Right atrium auricular region (tissue), 2 donors: ENCODE data around the gene ZBTB20. TPM values are rescaled to one million over a fixed set of nuclear protein-coding genes. Genes with fewer than 3 reads are reported as not detected.

Source experiments
- DNase-seq: peaks from one replicate; pipeline ENCODE4 v3.0.0-alpha.2; 2019; ENCODE audit warnings: low spot score
- H3K27ac ChIP-seq, 2 donors: fragments of 200-600 bp; sonication (generic); 1 replicate in 1 of 2; 2 replicates in 1 of 2; pipeline ENCODE4 v1.5.1; 2016 to 2019
- H3K27me3 ChIP-seq, 2 donors: fragments of 200-600 bp; sonication (generic); one replicate each; pipeline versions ENCODE4 v1.5.1 to v1.6.0; 2017 to 2019
- H3K36me3 ChIP-seq: fragments of 200-600 bp; sonication (generic); one replicate; pipeline ENCODE4 v1.5.1; 2016
- H3K4me1 ChIP-seq, 2 donors: fragments of 200-600 bp; sonication (generic); one replicate each; pipeline versions ENCODE4 v1.5.1 to v1.6.0; 2017 to 2019
- H3K4me3 ChIP-seq, 2 donors: fragments of 200-600 bp; sonication (generic); 1 replicate in 1 of 2; 2 replicates in 1 of 2; pipeline ENCODE4 v1.5.1; 2017 to 2019; ENCODE audit warnings: mild to moderate bottlenecking in 1 of 2, moderate library complexity in 1 of 2
- H3K9me3 ChIP-seq, 2 donors: fragments of 200-600 bp; sonication (generic); one replicate each; pipeline ENCODE4 v1.5.1; 2019
- CTCF ChIP-seq, 2 donors: fragments of 200-600 bp; sonication (generic); IDR thresholded peaks; one replicate each; pipeline ENCODE4 v1.5.1; 2019; ENCODE audit warnings: antibody characterized with exemption in 2 of 2
- total RNA-seq, 2 donors: library from RNA; depleted of rRNA; stranded (reverse); fragments of >200 nt; gene quantifications; one replicate each; pipeline ENCODE4 v1.1.0, GENCODE V29; 2016

The ZBTB20 gene
- total RNA-seq, 2 donors from 2014 or later: 84.6 to 90.8 TPM

GRCh38 chr3:115098354-115099073 lies 48.6 kb downstream of the ZBTB20 start:
- Histone ChIP-seq H3K36me3 (no peaks in the 10 kb centered on the region), H3K4me1 (peaks cover 0 to 60% of the 10 kb centered on the region in 2 donors), H3K9me3 (no peaks in the 10 kb centered on the region), H3K27ac (peak overlapping the region; percentile 49 to 72), H3K4me3 (peak overlapping the region in 1 of 2 donors; percentile 46), H3K27me3 (no peaks in the 10 kb centered on the region)
- TF ChIP-seq CTCF (IDR thresholded peaks at IDR 0.05): no peak
- no peak for DNase-seq

GRCh38 chr3:115095236-115095635 lies 51.9 kb downstream of the ZBTB20 start:
- H3K4me3 ChIP-seq: no peak overlapping the region
- DNase-seq: no peak
- no peak for TF ChIP-seq CTCF (IDR thresholded peaks at IDR 0.05)
- H3K4me1 ChIP-seq: peaks cover 0 to 64% of the 10 kb centered on the region in 2 donors
- H3K36me3 ChIP-seq: no peaks in the 10 kb centered on the region
- H3K27ac ChIP-seq: no peak overlapping the region
- H3K27me3 ChIP-seq: no peaks in the 10 kb centered on the region
- no peaks in the 10 kb centered on the region for H3K9me3 ChIP-seq

GRCh38 chr3:115092220-115092791 lies 54.8 kb downstream of the ZBTB20 start:
- Histone ChIP-seq H3K4me1 (peaks cover 0 to 48% of the 10 kb centered on the region in 2 donors), H3K9me3 (no peaks in the 10 kb centered on the region), H3K27me3 (no peaks in the 10 kb centered on the region), H3K27ac (peak overlapping the region in 1 of 2 donors; percentile 36), H3K36me3 (no peaks in the 10 kb centered on the region), H3K4me3 (no peak overlapping the region)
- TF ChIP-seq CTCF (IDR thresholded peaks at IDR 0.05): peak; percentile 57 to 82
- DNase-seq: no peak

- H3K9me3 ChIP-seq: no peaks in the 10 kb centered on the region
- no peak overlapping the region for H3K4me3 ChIP-seq
- H3K27me3 ChIP-seq: no peaks in the 10 kb centered on the region
- no peaks in the 10 kb centered on the region for H3K36me3 ChIP-seq
- H3K4me1 ChIP-seq: peaks cover 0 to 46% of the 10 kb centered on the region in 2 donors
- no peak overlapping the region for H3K27ac ChIP-seq
- no peak for TF ChIP-seq CTCF (IDR thresholded peaks at IDR 0.05)
- DNase-seq: no peak
These were observed 56.4 kb downstream of the ZBTB20 start for GRCh38 chr3:115090712-115091111.

GRCh38 chr3:115089481-115089880 lies 57.6 kb downstream of the ZBTB20 start:
- Histone ChIP-seq H3K4me3 (no peak overlapping the region), H3K27me3 (no peaks in the 10 kb centered on the region), H3K27ac (no peak overlapping the region), H3K9me3 (no peaks in the 10 kb centered on the region), H3K36me3 (no peaks in the 10 kb centered on the region), H3K4me1 (peaks cover 0 to 49% of the 10 kb centered on the region in 2 donors)
- no peak for TF ChIP-seq CTCF (IDR thresholded peaks at IDR 0.05)
- no peak for DNase-seq
